ENCODE data around the gene TCF12.
"Not testable (repeated sequence)": the region's sequence is repeated elsewhere in the genome, so short reads cannot be mapped to it uniquely, and the experiment has no call there.

Gene TCF12

DNA sequence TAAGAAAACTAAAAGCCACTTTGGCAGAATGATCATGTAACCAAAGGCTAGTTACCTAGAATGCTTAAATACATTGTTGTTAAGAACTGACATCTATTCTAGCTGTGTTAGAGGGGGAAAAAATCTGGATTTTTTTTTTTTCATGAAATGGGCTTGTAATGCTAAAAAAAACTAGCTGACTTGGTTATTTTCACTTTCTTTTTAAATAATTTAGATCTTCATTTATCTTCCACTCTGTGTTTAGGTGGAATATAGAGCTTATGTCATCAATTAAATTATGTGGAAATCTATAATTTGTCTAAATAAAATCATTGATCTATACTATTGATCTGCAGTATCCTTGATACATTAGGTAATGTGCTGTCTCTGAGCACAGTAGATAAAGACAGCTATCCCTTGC, 217.4 kb downstream of the TCF12 start:
- no peak for DNase-seq (ENCODE audit: low read depth in 2 of 2)

DNA sequence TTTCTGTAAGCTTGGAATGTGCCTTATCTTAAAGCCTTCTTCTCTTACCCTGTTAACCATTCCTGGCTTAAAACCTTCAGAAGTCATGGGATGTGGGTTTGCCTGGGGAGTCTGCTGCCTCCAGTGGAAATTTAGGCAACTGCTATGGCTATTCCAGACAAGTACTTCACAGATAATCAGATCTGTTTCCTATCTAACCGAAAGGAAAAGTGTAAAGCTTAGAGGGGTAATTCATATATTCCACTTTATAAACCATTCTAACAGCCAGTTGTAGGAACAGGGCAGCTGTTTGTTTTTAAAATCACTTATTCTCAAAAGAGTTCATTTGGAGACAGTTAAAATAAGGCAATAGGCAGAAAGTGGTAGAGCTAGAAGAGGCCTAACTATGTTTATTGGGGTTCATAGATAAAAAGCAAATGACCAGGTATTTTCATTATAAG, 219.9 kb downstream of the TCF12 start:
- DNase-seq (ENCODE audit: low read depth in 2 of 2), result no peak

GRCh38 chr15:57143511-57144078, 225.2 kb downstream of the TCF12 start:
- no peak for DNase-seq (ENCODE audit: low read depth in 2 of 2)

DNA sequence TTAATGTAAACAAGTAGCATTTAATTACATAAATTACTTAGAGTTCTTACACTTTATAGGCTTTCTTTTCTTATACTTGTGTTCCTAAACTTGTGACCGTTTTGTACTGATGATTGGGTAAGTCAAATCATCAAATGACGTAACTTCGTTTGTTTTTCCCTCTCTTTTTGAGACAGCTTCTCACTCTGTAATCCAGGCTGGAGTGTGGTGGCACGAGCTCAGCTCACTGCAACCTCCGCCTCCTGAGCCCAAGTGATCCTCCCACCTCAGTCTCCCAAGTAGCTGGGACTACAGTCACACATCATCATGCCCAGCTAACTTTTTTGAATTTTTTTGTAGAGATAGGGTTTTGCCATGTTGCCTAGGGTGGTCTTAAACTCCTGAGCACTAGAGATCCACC, 226.0 kb downstream of the TCF12 start:
- no peak for DNase-seq (ENCODE audit: low read depth in 2 of 2)

DNA sequence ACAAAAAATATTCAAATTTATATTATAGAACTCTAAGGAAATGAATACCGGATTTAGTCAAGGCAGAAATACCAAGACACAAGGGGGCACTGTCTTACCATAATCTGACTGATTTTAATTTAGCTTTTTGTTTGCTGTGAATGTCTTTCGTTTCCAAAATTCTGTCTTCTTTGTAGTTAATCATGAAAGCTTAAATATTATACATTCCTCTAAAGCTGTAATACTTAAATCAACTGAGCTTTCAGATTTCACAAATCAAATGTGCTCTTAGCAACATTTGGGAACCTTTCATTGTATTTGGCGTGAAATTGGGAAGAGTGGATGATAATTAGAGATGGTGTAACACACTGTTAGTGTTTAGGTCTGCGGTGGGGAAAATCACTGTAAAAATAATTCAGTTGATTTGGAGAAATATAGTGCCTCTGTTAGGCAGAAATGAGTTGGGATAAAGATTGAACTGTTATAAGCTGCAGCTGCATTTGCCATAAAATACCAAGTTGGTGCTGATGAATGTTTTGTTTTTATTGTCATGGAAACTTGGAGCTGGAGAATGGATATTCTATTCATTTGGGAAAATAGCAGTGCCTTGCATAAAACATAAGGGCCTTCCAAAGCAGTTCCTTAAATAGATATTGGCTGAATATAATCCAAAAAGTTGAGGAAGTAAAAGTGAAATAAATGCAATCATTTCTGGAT, 228.2 kb downstream of the TCF12 start:
- no peak for DNase-seq (ENCODE audit: low read depth in 2 of 2)

DNA sequence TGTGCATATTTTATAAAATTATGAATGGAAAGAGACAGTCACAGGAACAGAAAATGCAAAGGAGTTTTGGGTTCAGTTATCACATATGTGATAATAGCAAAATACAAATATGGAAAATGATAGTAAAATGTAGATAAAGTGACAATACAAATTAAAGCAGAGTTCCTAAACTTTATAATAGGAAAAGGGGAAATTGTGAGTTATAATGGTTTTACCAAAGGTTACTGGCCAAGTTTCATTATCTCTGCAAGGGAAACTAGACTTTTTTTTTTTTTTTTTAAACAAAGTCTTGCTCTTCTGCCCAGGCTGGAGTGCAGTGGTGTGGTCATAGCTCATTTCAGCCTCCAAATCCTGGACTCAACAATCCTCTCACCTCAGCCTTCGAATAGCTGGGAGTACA, 229.2 kb downstream of the TCF12 start:
- DNase-seq (ENCODE audit: low read depth in 2 of 2), result no peak

GRCh38 chr15:57148262-57148661, 229.8 kb downstream of the TCF12 start:
- DNase-seq (ENCODE audit: low read depth in 2 of 2), result no peak

DNA sequence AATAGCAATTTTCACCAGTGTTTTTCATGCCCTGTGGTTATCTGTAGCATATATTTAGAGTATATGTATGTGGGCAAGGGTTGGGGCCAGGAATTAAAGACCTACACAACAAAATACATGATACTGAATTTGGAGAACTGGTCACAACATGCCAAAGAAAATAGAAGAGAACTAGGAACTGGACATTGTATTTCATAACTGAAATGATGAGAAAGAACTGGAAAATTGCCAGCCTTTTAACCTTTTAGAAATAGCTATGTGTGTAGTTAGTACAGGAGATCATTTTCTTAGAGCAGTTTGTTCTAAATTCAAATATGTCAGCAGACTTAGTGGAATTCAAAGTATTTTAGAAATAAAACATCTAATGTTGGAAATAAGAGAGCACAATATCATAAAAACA, 230.8 kb downstream of the TCF12 start:
- no peak for DNase-seq (ENCODE audit: low read depth in 2 of 2)

- DNase-seq (ENCODE audit: low read depth in 2 of 2), result no peak
Observed at GRCh38 chr15:57150066-57150865, 231.8 kb downstream of the TCF12 start.

DNA sequence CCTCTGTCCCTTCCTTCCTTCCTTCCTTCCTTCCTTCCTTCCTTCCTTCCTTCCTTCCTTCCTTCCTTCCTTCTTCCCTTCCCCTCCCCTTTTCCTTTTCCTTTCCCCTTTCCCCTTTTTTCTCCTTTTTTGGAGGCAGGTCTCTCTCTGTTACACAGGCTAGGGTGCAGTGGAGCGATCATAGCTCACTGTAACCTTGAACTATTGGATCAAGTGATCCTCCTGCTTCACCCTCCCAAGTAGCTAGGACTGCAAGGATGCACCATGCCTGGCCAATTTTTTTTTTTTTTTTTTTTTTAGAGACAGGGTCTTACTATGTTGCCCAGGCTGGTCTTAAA, 232.4 kb downstream of the TCF12 start:
- DNase-seq (ENCODE audit: low read depth in 2 of 2), result not testable (repeated sequence)

DNA sequence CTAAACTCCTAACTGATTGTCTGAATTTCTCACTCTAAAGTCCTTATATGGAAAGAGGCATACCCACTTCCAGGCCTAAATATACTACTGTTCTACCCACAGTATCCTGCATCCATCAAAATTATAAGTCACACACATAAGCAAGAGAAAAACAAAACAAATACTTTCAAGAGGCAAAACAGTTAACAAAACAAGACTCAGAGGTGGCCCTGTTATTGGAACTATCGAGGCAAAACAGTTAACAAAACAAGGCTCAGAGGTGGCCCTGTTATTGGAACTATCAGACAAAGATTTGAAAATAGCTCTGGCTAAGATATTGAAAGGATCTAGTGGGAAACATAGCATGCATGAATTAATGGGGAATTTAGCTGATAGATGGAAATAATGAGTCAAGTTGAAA, 233.7 kb downstream of the TCF12 start:
- DNase-seq (ENCODE audit: low read depth in 2 of 2), result no peak

DNA sequence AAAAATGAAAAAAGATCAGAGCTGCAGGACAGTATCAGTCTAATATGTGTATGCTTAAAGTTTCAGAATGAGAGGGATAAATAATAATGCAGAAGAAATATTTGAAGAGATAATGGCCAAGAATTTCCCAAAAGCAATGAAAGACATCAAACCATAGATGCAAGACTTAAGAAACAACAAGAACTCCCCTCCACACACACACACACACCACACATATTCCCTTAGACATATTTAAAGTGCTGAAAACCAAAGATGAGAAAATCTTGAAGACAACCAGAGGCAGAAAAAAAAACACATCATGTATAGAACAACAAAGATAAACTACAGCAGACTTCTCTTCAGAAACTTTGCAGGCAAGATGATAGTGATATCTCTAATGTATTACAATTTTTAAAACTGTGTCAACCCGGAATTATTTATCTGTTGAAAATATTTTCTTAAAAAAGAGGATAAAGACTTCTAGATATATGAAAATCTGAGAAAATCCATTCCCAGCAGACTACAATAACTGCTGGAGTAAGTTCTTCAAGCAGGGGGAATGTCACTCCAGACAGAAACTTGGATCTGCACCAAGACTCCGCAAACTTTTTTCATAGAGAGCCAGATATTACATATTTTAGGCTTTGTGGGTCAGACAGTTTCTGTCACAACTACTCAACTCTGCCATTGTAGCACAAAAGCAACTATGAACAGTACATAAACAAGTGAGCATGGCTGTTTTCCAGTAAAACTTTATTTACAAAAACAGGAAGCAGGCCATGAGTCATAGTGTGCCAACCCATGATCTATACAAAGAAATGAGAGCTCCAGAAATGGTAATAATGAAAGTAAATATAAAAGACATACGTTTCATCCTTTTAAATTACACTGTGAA, 234.5 kb downstream of the TCF12 start:
- no peak for DNase-seq (ENCODE audit: low read depth in 2 of 2)

DNA sequence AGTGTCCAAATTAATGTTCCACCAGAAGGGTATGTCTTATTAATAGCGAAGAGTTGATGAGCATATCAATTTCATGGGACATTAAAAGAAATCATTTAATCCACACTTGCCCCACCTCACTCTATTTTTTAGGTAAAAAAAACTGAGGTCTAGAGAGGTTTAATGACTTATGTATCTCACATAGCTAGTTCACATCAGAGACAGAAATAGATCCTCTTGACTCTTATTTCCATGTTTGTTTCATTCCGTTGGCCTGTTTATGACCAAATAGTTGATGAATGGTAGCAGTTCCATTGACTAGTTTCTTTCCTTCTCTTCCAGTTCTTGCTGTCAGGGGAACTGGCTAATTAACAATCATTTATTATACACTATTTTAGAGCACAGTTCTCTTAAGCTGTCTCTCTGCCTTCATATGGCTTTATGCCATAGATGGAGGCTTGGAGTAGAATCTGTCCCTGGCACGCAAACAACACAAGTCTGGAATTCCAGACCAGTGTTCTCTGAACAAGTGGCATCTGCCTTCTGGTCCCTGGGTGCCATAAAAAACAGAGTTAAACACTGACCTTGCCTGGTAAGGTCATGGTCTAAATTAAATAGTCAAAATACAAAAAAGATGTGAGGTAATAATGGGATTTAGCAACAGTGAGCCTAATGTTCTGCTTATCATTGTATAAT, 237.9 kb downstream of the TCF12 start:
- no peak for DNase-seq (ENCODE audit: low read depth in 2 of 2)

DNA sequence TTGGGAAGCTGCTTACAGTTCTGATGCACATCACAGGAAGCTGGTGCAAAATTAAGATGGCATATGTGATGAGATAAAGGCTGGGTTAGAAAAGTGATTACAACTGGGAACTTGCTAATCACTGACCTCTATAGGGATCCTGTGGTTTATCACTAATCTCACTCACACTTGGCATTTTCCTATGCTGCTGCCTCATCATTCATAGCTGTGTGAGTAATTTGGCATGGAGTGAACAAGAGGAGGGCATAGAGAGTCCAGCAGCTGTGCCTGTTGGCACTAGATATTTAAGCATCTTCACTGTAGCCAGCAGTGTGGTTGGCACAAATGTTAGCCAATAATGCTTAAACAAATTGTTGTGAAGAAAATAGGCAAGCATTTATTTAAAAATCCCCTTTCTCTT, 240.1 kb downstream of the TCF12 start:
- no peak for DNase-seq (ENCODE audit: low read depth in 2 of 2)

DNA sequence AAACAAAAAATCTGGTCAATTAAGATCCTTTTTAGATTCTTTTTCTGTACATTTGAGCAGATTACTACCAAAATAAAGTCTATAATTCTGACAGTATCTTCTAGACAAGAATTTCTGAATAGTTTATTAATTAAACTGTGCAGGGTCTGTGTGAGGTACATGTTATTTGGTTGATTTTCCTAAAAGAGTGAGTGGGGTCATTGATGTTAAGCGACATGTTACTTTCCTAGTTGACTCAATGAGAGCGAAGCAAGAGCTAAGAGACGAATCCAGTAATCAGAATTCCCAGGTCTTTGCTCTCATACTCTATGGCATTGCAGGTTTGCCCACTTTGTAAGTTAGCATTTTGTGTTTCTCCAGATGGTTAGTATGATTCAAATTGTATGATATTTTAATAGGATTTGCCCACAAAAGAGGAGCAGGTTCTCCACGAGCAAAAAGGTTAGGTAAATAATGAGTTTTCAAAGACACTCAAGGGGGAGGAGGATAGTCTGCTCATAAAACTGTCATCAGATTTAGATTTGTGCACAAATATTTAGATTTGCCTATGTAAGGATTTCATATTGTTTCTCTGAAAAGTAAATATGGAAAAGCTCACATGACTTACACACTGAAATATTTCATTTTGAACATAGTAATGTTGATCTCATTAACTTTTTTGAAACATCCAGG, 240.7 kb downstream of the TCF12 start:
- no peak for DNase-seq (ENCODE audit: low read depth in 2 of 2)

GRCh38 chr15:57159767-57160166, 241.3 kb downstream of the TCF12 start:
- no peak for DNase-seq (ENCODE audit: low read depth in 2 of 2)

- DNase-seq (ENCODE audit: low read depth in 2 of 2), result no peak
Observed at GRCh38 chr15:57160823-57161560, 242.5 kb downstream of the TCF12 start.

DNA sequence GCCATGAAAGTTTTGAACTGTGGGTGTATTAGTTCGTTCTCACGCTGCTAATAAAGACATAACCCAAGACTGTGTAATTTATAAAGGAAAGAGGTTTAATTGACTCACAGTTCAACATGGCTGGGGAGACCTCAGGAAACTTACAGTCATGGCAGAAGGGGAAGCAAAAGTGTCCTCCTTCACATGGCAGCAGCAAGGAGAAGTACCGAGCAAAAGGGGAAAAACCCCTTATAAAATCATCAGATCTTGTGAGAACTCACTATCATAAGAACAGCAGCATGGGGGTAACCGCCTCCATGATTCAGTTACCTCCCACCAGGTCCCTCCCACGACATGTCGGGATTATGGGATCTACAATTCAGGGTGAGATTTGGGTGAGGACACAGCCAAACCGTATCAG, 245.8 kb downstream of the TCF12 start:
- not testable (repeated sequence) for DNase-seq (ENCODE audit: low read depth in 2 of 2)

DNA sequence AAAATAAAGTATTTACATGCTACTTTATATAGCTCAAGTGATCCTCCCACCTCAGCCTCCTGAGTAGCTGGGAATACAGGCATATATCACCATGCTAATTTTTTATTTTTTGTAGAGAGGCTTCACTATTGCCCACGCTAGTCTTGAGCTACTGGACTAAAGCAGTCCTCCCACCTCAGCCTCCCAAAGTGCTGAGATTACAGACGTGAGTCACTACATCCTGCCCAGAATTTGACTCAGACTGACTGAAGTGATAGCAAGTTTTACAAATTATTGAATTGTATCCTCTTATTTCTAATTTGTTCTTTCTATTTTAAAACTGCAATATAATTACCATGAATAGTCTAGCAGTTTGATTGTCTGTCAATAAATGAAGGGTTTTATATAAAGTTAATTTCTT, 247.5 kb downstream of the TCF12 start:
- DNase-seq (ENCODE audit: low read depth in 2 of 2), result no peak

DNA sequence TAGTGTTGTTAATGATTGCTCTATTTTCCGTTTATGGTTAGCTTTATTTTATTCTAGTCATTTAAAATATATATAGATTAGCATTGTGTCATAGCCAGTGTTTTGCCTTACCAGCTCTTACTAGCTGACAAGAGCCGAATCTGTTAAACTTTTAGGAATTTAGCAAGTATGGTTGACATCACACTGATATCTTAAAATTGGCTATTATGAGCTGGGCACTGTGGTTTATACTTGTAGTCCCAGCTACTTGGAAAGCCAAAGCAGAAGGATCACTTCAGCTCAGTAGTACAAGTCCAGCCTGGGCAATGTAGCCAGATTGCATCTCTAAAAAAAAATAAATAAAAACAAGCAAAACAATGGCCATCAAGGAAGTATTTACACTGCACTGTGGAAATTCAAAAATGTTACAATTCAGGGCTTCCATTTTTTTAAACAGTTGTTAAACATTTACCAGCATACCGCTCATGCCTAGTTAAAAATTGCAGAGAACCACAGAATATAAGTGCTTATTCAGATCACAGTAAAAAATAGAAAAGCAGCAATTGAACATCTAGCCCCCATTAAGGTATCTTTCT, 249.5 kb downstream of the TCF12 start:
- no peak for DNase-seq (ENCODE audit: low read depth in 2 of 2)
